B cell (primary cell): ENCODE data around the gene SLC25A26.

Source experiments
- CTCF ChIP-seq: fragments of 200-600 bp; IDR thresholded peaks from one replicate; pipeline ENCODE4 v1.8.0; 2022; ENCODE audit warnings: antibody characterized with exemption, mild to moderate bottlenecking
- EZH2 ChIP-seq: IDR thresholded peaks from 2 replicates; pipeline ENCODE4 v1.6.1; 2012; ENCODE audit warnings: borderline replicate concordance, low read depth, mild to moderate bottlenecking, moderate library complexity, low read length; ENCODE audit not compliant: insufficient read depth, poor library complexity, severe bottlenecking

GRCh38 chr3:66385066-66385465 is 164.3 kb downstream of the SLC25A26 start:
- TF ChIP-seq CTCF (no peak), EZH2 (no peak)
